ENCODE measurements around the gene SPACDR. TPM values are rescaled to one million over a fixed set of nuclear protein-coding genes. Genes with fewer than 3 reads are reported as not detected.

SPACDR gene
- total and polyA plus RNA-seq, 9 of the 15 experiments (the other 6 are each of a cell fraction or from before 2014, with no cell fraction given) = 0.07 to 0.55 (median 0.14) TPM; not detected in 1

GRCh38 chr7:100478958-100479660 is 15.0 kb upstream of the SPACDR start, which contains the start of gene TSC22D4 (continued):
- TF ChIP-seq CHAMP1 (IDR thresholded peaks at IDR 0.05) (no peak), DEAF1 (CRISPR knock-in tag; IDR thresholded peaks at IDR 0.05) (no peak), HBP1 (CRISPR knock-in tag; IDR thresholded peaks at IDR 0.05) (0 out of 2 replicates have a peak, but pooled peaks have one; percentile 50), CREB3 (tag; conservative IDR thresholded peaks at IDR 0.05; ENCODE audit: low read depth) (no peak), ZNF830 (CRISPR knock-in tag; IDR thresholded peaks at IDR 0.05) (no peak), POLR2AphosphoS5 (IDR thresholded peaks at IDR 0.05; ENCODE audit: control insufficient read depth, insufficient read depth, low read depth, low read length) (peak; percentile 82), ZNF398 (CRISPR knock-in tag; IDR thresholded peaks at IDR 0.05) (no peak), NKRF (IDR thresholded peaks at IDR 0.05; ENCODE audit: borderline replicate concordance) (peak; percentile 90), HDAC6 (IDR thresholded peaks at IDR 0.05; ENCODE audit: low read depth, low read length) (no peak), CLOCK (CRISPR knock-in tag; IDR thresholded peaks at IDR 0.05; ENCODE audit: borderline replicate concordance) (no peak), GTF2E2 (tag; IDR thresholded peaks at IDR 0.05) (no peak), ARID1B (IDR thresholded peaks at IDR 0.05) (peak; percentile 89)

Measured in K562 (cell line).